Natural killer cell (primary cell): ENCODE measurements around the gene TTC32. TPM values are rescaled to one million over a fixed set of nuclear protein-coding genes. Genes with fewer than 3 reads are reported as not detected.
A peak's percentile ranks its signal among the peaks of the same experiment; 100 is the strongest.

Source experiments
- ATAC-seq, 3 donors: fragments of 150-1000 bp in 2 of 3; fragments of 200-7000 bp in 1 of 3; cut with Tn5 transposase; 1 replicate in 1 of 3; 2 replicates in 2 of 3; pipeline ENCODE4 v1.10.0; 2021; ENCODE audit warnings: mild to moderate bottlenecking in 2 of 3, moderate library complexity in 2 of 3
- DNase-seq, 2 donors: peaks; one replicate each; pipeline versions ENCODE4 v3.0.0 to v3.0.0-alpha.2; 2013 to 2021; ENCODE audit warnings: mixed read lengths in 1 of 2
- H3K27ac ChIP-seq: one replicate; pipeline ENCODE4 v1.5.1; 2013; ENCODE audit warnings: mild to moderate bottlenecking, low read length
- H3K27me3 ChIP-seq: one replicate; pipeline ENCODE4 v1.6.1; 2013; ENCODE audit warnings: low read length; ENCODE audit not compliant: control insufficient read depth, insufficient read depth
- H3K36me3 ChIP-seq: one replicate; pipeline ENCODE4 v1.6.1; 2013; ENCODE audit warnings: low read length; ENCODE audit not compliant: control insufficient read depth, insufficient read depth
- H3K4me1 ChIP-seq: one replicate; pipeline ENCODE4 v1.6.1; 2013; ENCODE audit warnings: low read length; ENCODE audit not compliant: control insufficient read depth, insufficient read depth
- H3K4me3 ChIP-seq: one replicate; pipeline ENCODE4 v1.5.1; 2013; ENCODE audit warnings: low read length
- H3K9me3 ChIP-seq: one replicate; pipeline ENCODE4 v1.6.1; 2013; ENCODE audit warnings: low read length; ENCODE audit not compliant: control insufficient read depth, insufficient read depth
- H3K27ac Mint-ChIP-seq, 2 donors: one replicate each; pipeline ENCODE4 v1.8.0; 2022; ENCODE audit warnings: mild to moderate bottlenecking in 2 of 2, mixed read lengths in 2 of 2, moderate library complexity in 1 of 2
- H3K27me3 Mint-ChIP-seq, 2 donors: one replicate each; pipeline ENCODE4 v1.8.0; 2022; ENCODE audit warnings: low read depth in 2 of 2, mixed read lengths in 2 of 2
- H3K36me3 Mint-ChIP-seq: one replicate; pipeline ENCODE4 v1.8.0; 2022; ENCODE audit warnings: mixed read lengths
- H3K4me1 Mint-ChIP-seq, 2 donors: one replicate each; pipeline ENCODE4 v1.8.0; 2022; ENCODE audit warnings: mixed read lengths in 2 of 2
- H3K4me3 Mint-ChIP-seq: one replicate; pipeline ENCODE4 v1.8.0; 2022; ENCODE audit warnings: mild to moderate bottlenecking, moderate library complexity, mixed read lengths
- H3K9me3 Mint-ChIP-seq, 2 donors: one replicate each; pipeline ENCODE4 v1.8.0; 2022; ENCODE audit warnings: mixed read lengths in 2 of 2
- CTCF ChIP-seq: fragments of 200-600 bp; IDR thresholded peaks from one replicate; pipeline ENCODE4 v1.8.0; 2022; ENCODE audit warnings: antibody characterized with exemption
- WGBS: methylation state at CpG from one replicate; pipeline ENCODE4 v1.1.7; 2013; ENCODE audit warnings: missing lambda C conversion rate; ENCODE audit not compliant: insufficient coverage; 5-methylcytosine and 5-hydroxymethylcytosine counted together
- intact Hi-C: fragments of 100-400 bp; cut with micrococcal nuclease; formaldehyde crosslinking; loops from one replicate; pipeline ENCODE4 v1.14.2; 2022
- total RNA-seq, 4 donors: library from RNA; stranded (reverse); fragments of 120-200 nt in 1 of 4; gene quantifications; one replicate each; pipeline versions ENCODE4 v1.2.3 to v1.2.4, GENCODE V29; 2013 to 2022

The TTC32 gene
- total RNA-seq, 3 donors from 2014 or later (not counting 1 experiment from before 2014, with no cell fraction given), result 30.4 to 45.3 (median 37.2) TPM

GRCh38 chr2:19885791-19886190 lies 16.0 kb downstream of the TTC32 start:
- Mint-ChIP-seq H3K4me1 (peaks cover 0 to 6% of the 10 kb centered on the region in 2 donors), H3K4me3 (no peak overlapping the region), H3K27ac (no peak overlapping the region), H3K27me3 (no peaks in the 10 kb centered on the region), H3K36me3 (no peaks in the 10 kb centered on the region), H3K9me3 (no peaks in the 10 kb centered on the region)
- Histone ChIP-seq H3K4me3 (no peak overlapping the region), H3K27me3 (no peaks in the 10 kb centered on the region), H3K9me3 (no peaks in the 10 kb centered on the region), H3K27ac (no peak overlapping the region), H3K4me1 (no peaks in the 10 kb centered on the region), H3K36me3 (no peaks in the 10 kb centered on the region)
- WGBS, result 77% methylated on average over 6 of the region's 7 CpGs
- intact Hi-C loops, result no loop called here
- DNase-seq (no peak), ATAC-seq (no peak)
- TF ChIP-seq CTCF, result no peak

GRCh38 chr2:19883971-19884720 lies 17.6 kb downstream of the TTC32 start:
- TF ChIP-seq CTCF, result no peak
- Histone ChIP-seq H3K4me1 (no peaks in the 10 kb centered on the region), H3K9me3 (no peaks in the 10 kb centered on the region), H3K27me3 (no peaks in the 10 kb centered on the region), H3K27ac (no peak overlapping the region), H3K4me3 (no peak overlapping the region), H3K36me3 (no peaks in the 10 kb centered on the region)
- Mint-ChIP-seq H3K27me3 (no peaks in the 10 kb centered on the region), H3K27ac (no peak overlapping the region), H3K4me3 (no peak overlapping the region), H3K36me3 (no peaks in the 10 kb centered on the region), H3K9me3 (no peaks in the 10 kb centered on the region), H3K4me1 (no peaks in the 10 kb centered on the region)
- ATAC-seq (no peak), DNase-seq (no peak)
- intact Hi-C loops, result no loop called here
- WGBS, result 95% methylated on average over 8 of the region's 8 CpGs

- DNase-seq (no peak), ATAC-seq (no peak)
- intact Hi-C loops, result no loop called here
- Histone ChIP-seq H3K4me1 (no peaks in the 10 kb centered on the region), H3K27me3 (no peaks in the 10 kb centered on the region), H3K4me3 (no peak overlapping the region), H3K36me3 (no peaks in the 10 kb centered on the region), H3K9me3 (no peaks in the 10 kb centered on the region), H3K27ac (no peak overlapping the region)
- Mint-ChIP-seq H3K4me1 (no peaks in the 10 kb centered on the region), H3K27me3 (no peaks in the 10 kb centered on the region), H3K27ac (no peak overlapping the region), H3K36me3 (no peaks in the 10 kb centered on the region), H3K4me3 (no peak overlapping the region), H3K9me3 (no peaks in the 10 kb centered on the region)
- TF ChIP-seq CTCF, result no peak
- 25% methylated on average over 2 of the region's 2 CpGs for WGBS
Observed at GRCh38 chr2:19883486-19883885, 18.3 kb downstream of the TTC32 start.

GRCh38 chr2:19882286-19882685 lies 19.5 kb downstream of the TTC32 start:
- Mint-ChIP-seq H3K4me3 (no peak overlapping the region), H3K9me3 (no peaks in the 10 kb centered on the region), H3K27ac (peak overlapping the region in 1 of 2 donors; percentile 14), H3K36me3 (no peaks in the 10 kb centered on the region), H3K27me3 (no peaks in the 10 kb centered on the region), H3K4me1 (no peaks in the 10 kb centered on the region)
- WGBS, result 81% methylated on average over 2 of the region's 2 CpGs
- intact Hi-C loops, result no loop called here
- no peak for TF ChIP-seq CTCF
- H3K36me3 ChIP-seq, result no peaks in the 10 kb centered on the region
- DNase-seq (no peak), ATAC-seq (no peak)
- no peaks in the 10 kb centered on the region for H3K9me3 ChIP-seq
- H3K27me3 ChIP-seq, result no peaks in the 10 kb centered on the region
- no peak overlapping the region for H3K27ac ChIP-seq
- H3K4me1 ChIP-seq, result no peaks in the 10 kb centered on the region
- H3K4me3 ChIP-seq, result no peak overlapping the region
